B cell (primary cell): ENCODE results near the gene SRC.

Experiments used
- EZH2 ChIP-seq: IDR thresholded peaks from 2 replicates; pipeline ENCODE4 v1.6.1; 2012; ENCODE audit warnings: borderline replicate concordance, low read depth, mild to moderate bottlenecking, moderate library complexity, low read length; ENCODE audit not compliant: insufficient read depth, poor library complexity, severe bottlenecking
- TF ChIP-seq, protein P1 (sequence below): fragments of 200-600 bp; IDR thresholded peaks from one replicate; pipeline ENCODE4 v1.8.0; 2022; ENCODE audit warnings: antibody characterized with exemption, mild to moderate bottlenecking

DNA sequence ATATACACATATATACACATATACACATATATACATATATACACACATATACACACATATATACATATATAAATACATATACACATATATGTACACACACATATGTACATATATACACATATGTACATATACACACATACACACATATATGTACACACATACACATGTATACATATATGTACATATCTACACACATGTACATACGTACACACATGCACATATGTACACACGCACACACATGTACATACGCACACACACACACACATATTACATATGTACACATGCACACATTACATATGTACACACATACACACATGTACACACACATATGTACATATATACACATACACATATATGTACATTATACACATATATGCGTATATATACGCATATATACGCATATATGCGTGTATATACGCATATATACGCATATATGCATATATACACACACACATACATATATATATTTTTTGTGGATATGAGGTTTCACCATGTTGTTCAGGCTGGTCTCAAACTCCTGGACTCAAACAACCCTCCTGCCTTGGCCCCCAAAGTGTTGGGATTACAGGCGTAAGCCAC is 27.2 kb downstream of the SRC start:
- TF ChIP-seq, protein P1, sequence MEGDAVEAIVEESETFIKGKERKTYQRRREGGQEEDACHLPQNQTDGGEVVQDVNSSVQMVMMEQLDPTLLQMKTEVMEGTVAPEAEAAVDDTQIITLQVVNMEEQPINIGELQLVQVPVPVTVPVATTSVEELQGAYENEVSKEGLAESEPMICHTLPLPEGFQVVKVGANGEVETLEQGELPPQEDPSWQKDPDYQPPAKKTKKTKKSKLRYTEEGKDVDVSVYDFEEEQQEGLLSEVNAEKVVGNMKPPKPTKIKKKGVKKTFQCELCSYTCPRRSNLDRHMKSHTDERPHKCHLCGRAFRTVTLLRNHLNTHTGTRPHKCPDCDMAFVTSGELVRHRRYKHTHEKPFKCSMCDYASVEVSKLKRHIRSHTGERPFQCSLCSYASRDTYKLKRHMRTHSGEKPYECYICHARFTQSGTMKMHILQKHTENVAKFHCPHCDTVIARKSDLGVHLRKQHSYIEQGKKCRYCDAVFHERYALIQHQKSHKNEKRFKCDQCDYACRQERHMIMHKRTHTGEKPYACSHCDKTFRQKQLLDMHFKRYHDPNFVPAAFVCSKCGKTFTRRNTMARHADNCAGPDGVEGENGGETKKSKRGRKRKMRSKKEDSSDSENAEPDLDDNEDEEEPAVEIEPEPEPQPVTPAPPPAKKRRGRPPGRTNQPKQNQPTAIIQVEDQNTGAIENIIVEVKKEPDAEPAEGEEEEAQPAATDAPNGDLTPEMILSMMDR = no peak
- TF ChIP-seq EZH2 = no peak
